NB4 (cell line): ENCODE data around the gene RFX2.

Experiments used
- CTCF ChIP-seq: IDR thresholded peaks from one replicate; pipeline ENCODE4 v1.5.1; 2012; ENCODE audit warnings: low read depth, low read length
- MYC ChIP-seq: IDR thresholded peaks from 2 replicates; pipeline ENCODE4 v1.6.1; 2011; ENCODE audit warnings: low read depth, low read length
- POLR2A ChIP-seq: IDR thresholded peaks from 2 replicates; pipeline ENCODE4 v1.6.1; 2011; ENCODE audit warnings: mild to moderate bottlenecking; ENCODE audit not compliant: insufficient read length; ENCODE audit errors: extremely low read depth

GRCh38 chr19:6101991-6102390, 8.3 kb downstream of the RFX2 start:
- TF ChIP-seq CTCF: no peak
- TF ChIP-seq MYC: no peak
- no peak for TF ChIP-seq POLR2A
